Adipocyte (in vitro differentiated cells): ENCODE results near the gene TIMM50.
A peak's percentile ranks its signal among the peaks of the same experiment; 100 is the strongest.

Experiments used
- DNase-seq: peaks from one replicate; pipeline ENCODE4 v3.0.0-alpha.2; 2015; ENCODE audit warnings: low read depth
- H3K27me3 ChIP-seq: replicated peaks from 2 replicates; pipeline ENCODE4 v1.7.0; 2013; ENCODE audit warnings: mild to moderate bottlenecking, low read length, moderate library complexity; ENCODE audit not compliant: control insufficient read depth, insufficient read depth
- H3K36me3 ChIP-seq: 2 replicates; pipeline ENCODE4 v1.7.0; 2013; ENCODE audit warnings: low read length, mild to moderate bottlenecking, moderate library complexity; ENCODE audit not compliant: control insufficient read depth, insufficient read depth, severe bottlenecking
- H3K4me1 ChIP-seq: 2 replicates; pipeline ENCODE4 v1.7.0; 2013; ENCODE audit warnings: mild to moderate bottlenecking, low read length, moderate library complexity; ENCODE audit not compliant: control insufficient read depth, insufficient read depth
- H3K4me3 ChIP-seq: 2 replicates; pipeline ENCODE4 v1.7.0; 2013; ENCODE audit warnings: mild to moderate bottlenecking, low read length, moderate library complexity
- H3K9ac ChIP-seq: 2 replicates; pipeline ENCODE4 v1.7.0; 2013; ENCODE audit warnings: mild to moderate bottlenecking, low read length, moderate library complexity
- H3K9me3 ChIP-seq: 2 replicates; pipeline ENCODE4 v1.7.0; 2013; ENCODE audit warnings: mild to moderate bottlenecking, low read length, moderate library complexity; ENCODE audit not compliant: control insufficient read depth

The TIMM50 gene

DNA sequence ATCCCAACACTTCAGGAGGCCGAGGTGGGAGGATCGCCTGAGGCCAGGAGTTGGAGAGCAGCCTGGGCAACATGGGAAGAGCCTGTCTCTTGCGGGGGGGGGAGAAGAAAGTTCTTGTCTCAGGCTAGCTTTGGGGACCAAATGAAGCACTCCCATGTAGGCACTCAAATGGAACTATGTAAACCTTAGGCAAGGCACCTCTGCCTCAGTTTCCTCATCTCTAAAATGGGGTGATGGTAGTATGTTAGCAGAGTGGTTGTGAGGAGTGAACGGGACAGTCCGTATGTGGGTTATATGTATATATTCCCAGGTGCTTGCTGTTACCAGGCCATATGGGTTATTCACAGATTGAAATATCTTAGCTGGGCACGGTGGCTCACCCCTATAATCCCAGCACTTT is 11.6 kb downstream of the TIMM50 start:
- Histone ChIP-seq H3K4me3 (no peak overlapping the region), H3K27me3 (peaks cover 5% of the 10 kb centered on the region), H3K36me3 (peaks cover 43% of the 10 kb centered on the region), H3K4me1 (no peaks in the 10 kb centered on the region), H3K9ac (no peak overlapping the region), H3K9me3 (no peaks in the 10 kb centered on the region)
- DNase-seq, result no peak

DNA sequence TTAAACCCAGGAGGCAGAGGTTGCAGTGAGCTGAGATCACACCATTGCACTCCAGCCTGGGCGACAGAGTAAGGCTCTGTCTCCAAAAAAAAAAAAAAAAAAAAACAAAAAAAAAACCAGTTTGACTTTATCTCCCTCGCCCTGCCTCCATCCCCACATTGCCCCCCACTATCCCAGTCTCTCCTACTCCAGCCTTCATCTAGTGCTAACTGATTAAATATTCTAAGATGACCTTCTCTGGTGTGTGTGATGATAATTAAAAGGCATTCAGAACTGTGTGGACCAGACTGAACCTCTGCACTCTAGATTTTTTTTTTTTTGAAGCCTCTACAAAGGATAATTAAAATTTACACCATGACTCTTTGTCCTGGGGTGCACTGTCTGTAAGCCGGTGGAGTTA is 12.2 kb downstream of the TIMM50 start:
- DNase-seq, result no peak
- peaks cover 40% of the 10 kb centered on the region for H3K36me3 ChIP-seq
- peaks cover 11% of the 10 kb centered on the region for H3K27me3 ChIP-seq
- H3K4me3 ChIP-seq, result no peak overlapping the region
- H3K9ac ChIP-seq, result no peak overlapping the region
- H3K4me1 ChIP-seq, result no peaks in the 10 kb centered on the region
- H3K9me3 ChIP-seq, result no peaks in the 10 kb centered on the region

- H3K9ac ChIP-seq, result no peak overlapping the region
- no peaks in the 10 kb centered on the region for H3K9me3 ChIP-seq
- H3K36me3 ChIP-seq, result peaks cover 21% of the 10 kb centered on the region
- H3K4me3 ChIP-seq, result no peak overlapping the region
- peaks cover 23% of the 10 kb centered on the region for H3K27me3 ChIP-seq
- no peak for DNase-seq
- peaks cover 7% of the 10 kb centered on the region for H3K4me1 ChIP-seq
Observed at GRCh38 chr19:39494661-39495060, 14.0 kb downstream of the TIMM50 start.

DNA sequence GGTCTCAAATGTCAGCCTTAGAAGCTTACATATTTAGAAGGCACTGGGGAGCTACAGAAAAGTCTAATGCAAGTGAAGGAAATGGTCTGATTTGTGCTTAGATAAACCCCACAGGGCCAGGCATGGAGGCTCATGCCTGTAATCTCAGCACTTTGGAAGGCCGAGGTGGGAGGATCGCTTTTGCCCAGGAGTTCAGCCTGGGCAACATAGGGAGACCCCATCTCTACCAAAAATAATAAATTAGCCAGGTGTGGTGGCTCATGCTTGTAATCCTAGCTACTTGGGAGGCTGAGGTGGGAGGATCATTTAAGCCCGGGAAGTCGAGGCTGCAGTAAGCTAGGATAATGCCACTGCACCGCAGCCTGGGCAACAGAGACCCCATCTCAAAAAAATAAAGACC is 15.4 kb downstream of the TIMM50 start:
- DNase-seq, result no peak
- H3K27me3 ChIP-seq, result peaks cover 34% of the 10 kb centered on the region
- H3K9me3 ChIP-seq, result no peaks in the 10 kb centered on the region
- peaks cover 9% of the 10 kb centered on the region for H3K36me3 ChIP-seq
- H3K4me3 ChIP-seq, result no peak overlapping the region
- no peak overlapping the region for H3K9ac ChIP-seq
- H3K4me1 ChIP-seq, result peaks cover 7% of the 10 kb centered on the region

- no peak overlapping the region for H3K9ac ChIP-seq
- DNase-seq, result no peak
- no peaks in the 10 kb centered on the region for H3K9me3 ChIP-seq
- H3K4me3 ChIP-seq, result peak overlapping the region; percentile 27
- peaks cover 7% of the 10 kb centered on the region for H3K4me1 ChIP-seq
- H3K36me3 ChIP-seq, result no peaks in the 10 kb centered on the region
- H3K27me3 ChIP-seq, result peaks cover 34% of the 10 kb centered on the region
Observed at GRCh38 chr19:39497701-39497995, 17.0 kb downstream of the TIMM50 start.

- DNase-seq, result peak; percentile 60
- no peaks in the 10 kb centered on the region for H3K36me3 ChIP-seq
- peaks cover 37% of the 10 kb centered on the region for H3K27me3 ChIP-seq
- H3K9me3 ChIP-seq, result no peaks in the 10 kb centered on the region
- H3K4me3 ChIP-seq, result peak overlapping the region; percentile 27
- no peak overlapping the region for H3K9ac ChIP-seq
- H3K4me1 ChIP-seq, result peaks cover 7% of the 10 kb centered on the region
Observed at GRCh38 chr19:39497996-39498797, 17.6 kb downstream of the TIMM50 start.

DNA sequence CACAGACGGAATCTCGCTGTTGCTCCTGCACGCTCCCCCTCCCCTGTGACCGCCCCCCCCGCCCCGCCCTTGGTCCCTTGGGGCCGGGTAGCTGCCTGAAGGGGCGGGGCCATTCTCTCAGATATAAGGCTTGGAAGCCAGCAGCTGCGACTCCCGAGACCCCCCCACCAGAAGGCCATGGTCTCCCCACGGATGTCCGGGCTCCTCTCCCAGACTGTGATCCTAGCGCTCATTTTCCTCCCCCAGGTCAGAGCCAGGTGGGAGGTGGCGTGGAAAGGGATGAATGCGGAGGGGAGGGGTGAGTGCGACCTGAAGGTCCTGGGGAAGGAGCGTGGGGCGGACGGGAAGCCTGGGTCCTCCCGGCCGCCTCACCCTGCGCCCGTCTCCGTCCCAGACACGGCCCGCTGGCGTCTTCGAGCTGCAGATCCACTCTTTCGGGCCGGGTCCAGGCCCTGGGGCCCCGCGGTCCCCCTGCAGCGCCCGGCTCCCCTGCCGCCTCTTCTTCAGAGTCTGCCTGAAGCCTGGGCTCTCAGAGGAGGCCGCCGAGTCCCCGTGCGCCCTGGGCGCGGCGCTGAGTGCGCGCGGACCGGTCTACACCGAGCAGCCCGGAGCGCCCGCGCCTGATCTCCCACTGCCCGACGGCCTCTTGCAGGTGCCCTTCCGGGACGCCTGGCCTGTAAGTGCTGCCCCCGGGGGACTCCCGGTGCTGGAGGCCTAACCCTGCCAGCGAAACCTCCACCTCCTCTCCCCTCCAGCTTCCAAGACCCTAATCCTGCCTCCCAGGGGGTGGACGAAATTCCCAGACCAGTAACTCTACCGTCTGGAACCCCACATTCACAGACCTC is 18.4 kb downstream of the TIMM50 start, which contains the start of gene DLL3:
DLL3 (plus strand) TSS at position 150 of the 845 bp plus-strand sequence; CDS start at position 178, 28 bp downstream.
- Histone ChIP-seq H3K27me3 (peaks cover 46% of the 10 kb centered on the region), H3K36me3 (no peaks in the 10 kb centered on the region), H3K4me1 (peaks cover 7% of the 10 kb centered on the region), H3K4me3 (peak within 1 kb of the TSS; percentile 27), H3K9ac (no peak within 1 kb of the TSS), H3K9me3 (no peaks in the 10 kb centered on the region)
- DNase-seq, result peak; percentile 29

- Histone ChIP-seq H3K36me3 (no peaks in the 10 kb centered on the region), H3K4me3 (no peak overlapping the region), H3K9ac (no peak overlapping the region), H3K4me1 (peaks cover 7% of the 10 kb centered on the region), H3K9me3 (no peaks in the 10 kb centered on the region), H3K27me3 (peaks cover 54% of the 10 kb centered on the region)
- DNase-seq, result no peak
Observed at GRCh38 chr19:39499932-39500331, 19.3 kb downstream of the TIMM50 start.

- peaks cover 7% of the 10 kb centered on the region for H3K4me1 ChIP-seq
- no peaks in the 10 kb centered on the region for H3K36me3 ChIP-seq
- no peak for DNase-seq
- H3K27me3 ChIP-seq, result peaks cover 60% of the 10 kb centered on the region
- H3K9ac ChIP-seq, result no peak overlapping the region
- no peak overlapping the region for H3K4me3 ChIP-seq
- no peaks in the 10 kb centered on the region for H3K9me3 ChIP-seq
Observed at GRCh38 chr19:39500543-39500942, 19.9 kb downstream of the TIMM50 start.

DNA sequence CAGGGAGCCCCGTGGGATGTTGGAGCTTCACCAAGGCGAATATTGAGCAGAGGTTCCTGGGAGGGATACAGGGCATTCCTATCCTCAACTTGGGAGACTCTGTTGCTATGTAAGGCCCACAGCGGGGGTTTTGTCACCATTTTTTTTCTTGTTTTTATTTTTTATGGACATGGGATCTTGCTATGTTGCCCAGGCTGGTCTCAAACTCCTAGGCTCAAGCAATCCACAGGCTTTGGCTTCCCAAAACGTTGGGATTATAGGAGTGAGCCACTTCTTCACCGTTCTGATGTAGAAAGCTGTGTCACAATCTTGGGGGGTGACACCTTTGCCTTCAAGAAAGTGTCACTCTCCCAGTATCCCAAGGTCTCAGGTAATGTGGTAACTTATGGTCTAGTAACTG is 20.7 kb downstream of the TIMM50 start:
- H3K9ac ChIP-seq, result no peak overlapping the region
- no peaks in the 10 kb centered on the region for H3K36me3 ChIP-seq
- H3K4me3 ChIP-seq, result no peak overlapping the region
- H3K27me3 ChIP-seq, result peaks cover 65% of the 10 kb centered on the region
- no peaks in the 10 kb centered on the region for H3K9me3 ChIP-seq
- peaks cover 7% of the 10 kb centered on the region for H3K4me1 ChIP-seq
- no peak for DNase-seq

DNA sequence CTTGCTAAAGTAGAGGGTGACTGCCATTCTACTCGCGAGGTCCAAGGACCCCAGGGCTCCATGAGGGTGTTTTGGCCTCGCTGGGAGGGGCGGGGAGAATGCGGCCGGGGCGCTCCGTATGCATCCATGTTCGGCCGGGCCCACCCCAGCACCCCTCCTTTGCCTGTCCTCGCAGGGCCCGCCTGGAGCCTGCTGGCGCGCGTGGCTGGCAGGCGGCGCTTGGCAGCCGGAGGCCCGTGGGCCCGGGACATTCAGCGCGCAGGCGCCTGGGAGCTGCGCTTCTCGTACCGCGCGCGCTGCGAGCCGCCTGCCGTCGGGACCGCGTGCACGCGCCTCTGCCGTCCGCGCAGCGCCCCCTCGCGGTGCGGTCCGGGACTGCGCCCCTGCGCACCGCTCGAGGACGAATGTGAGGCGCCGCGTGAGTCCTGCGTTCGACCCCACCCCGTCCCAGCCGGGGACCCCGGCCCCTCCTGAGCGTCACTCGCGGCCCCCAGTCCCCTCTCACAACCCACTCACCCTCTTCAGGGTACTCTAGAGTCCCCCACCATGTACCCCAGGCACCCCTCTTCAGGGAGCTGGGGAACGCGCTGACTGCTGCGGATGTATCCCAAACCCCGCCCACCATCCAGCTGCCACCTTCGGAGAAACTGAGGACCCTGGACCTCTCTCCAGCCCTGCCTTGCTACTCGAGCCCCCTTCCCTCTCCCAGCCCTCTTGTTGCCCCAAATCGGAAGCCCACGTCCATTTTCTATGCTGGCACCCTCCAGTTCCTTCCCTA is 22.2 kb downstream of the TIMM50 start:
- H3K4me3 ChIP-seq, result no peak overlapping the region
- no peaks in the 10 kb centered on the region for H3K36me3 ChIP-seq
- no peaks in the 10 kb centered on the region for H3K9me3 ChIP-seq
- H3K4me1 ChIP-seq, result peaks cover 7% of the 10 kb centered on the region
- H3K9ac ChIP-seq, result no peak overlapping the region
- DNase-seq, result peak; percentile 79
- peaks cover 59% of the 10 kb centered on the region for H3K27me3 ChIP-seq
